Lower leg skin (tissue), 3 donors: ENCODE results near the gene TBCD.

Source experiments
- CTCF ChIP-seq, 3 donors: fragments of 450-650 bp; IDR thresholded peaks; one replicate each; pipeline ENCODE4 v1.5.1; 2016; ENCODE audit warnings: antibody characterized with exemption in 3 of 3, mild to moderate bottlenecking in 3 of 3, moderate library complexity in 2 of 3
- POLR2A ChIP-seq, 2 donors: fragments of 450-650 bp; IDR thresholded peaks; one replicate each; pipeline ENCODE4 v1.6.1; 2016 to 2017; ENCODE audit warnings: antibody characterized with exemption in 2 of 2, mild to moderate bottlenecking in 1 of 2, moderate library complexity in 1 of 2

DNA sequence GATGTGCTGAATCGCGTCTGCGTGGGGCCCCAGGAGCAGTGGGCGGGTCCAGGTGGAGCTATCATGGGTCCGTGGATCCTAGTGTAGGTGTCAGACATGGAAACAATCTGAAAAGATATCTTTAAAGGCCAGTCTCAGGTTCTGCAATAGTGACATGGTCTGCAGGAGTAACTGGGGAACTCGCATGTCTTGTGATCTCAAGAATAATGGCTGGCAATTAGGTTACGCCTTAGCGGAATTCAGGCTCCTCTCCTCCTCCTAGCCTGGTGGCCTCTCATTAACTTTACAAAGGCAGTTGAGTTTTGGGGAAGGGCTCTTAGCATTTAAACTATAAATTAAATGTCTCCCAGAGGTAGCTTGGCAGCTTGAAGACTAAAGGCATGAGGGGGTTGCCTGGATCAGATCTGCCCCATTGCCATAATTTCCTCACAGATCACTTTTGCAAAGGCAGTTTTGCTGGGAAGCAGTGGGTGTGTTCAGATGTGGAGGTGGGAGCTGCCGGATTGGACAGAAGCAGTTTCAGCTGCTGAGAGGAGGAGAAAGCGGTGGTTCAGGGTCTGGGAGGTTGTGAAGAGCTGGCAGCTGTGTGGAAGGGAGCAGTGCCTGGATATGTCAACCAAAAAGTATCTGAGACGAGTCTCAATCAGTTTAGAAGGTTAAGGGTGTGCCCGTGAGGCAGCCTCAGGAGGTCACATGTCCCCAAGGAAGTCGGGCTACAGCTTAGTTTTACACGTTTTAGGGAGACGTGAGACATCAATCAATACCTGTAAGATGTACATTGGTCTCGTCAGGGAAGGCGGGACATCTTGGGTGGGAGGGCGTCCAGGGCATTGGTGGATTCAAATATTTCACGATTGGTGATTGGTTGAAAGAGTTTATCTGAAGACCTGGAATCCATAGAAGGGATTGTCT, 2.7 kb downstream of the TBCD start:
- TF ChIP-seq CTCF (IDR thresholded peaks at IDR 0.05) (no peak), POLR2A (IDR thresholded peaks at IDR 0.05) (no peak)
